ENCODE data around the gene SH3RF3. TPM values are rescaled to one million over a fixed set of nuclear protein-coding genes. Genes with fewer than 3 reads are reported as not detected.

SH3RF3 gene
- polyA plus RNA-seq, 1 of the 3 experiments (the other 2 are of a cell fraction): 1.9 TPM

DNA sequence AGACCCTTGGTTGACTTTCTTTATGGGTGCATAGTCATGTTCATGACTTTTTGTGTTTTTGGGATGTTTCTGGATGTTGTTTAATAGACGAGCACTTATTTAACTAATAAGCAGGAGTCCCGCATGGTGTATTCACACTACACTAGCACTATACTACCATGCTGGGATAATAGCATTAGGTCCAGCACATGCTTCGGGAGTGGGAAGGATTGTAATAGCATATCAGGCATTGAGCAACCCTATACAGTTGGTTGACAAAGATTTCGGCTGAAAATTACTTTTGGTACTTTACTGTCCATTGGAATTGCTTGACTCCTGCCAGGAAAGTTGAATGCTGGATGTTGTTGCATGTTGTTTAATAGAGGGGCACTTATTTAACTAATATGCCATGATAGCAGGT is 2.8 kb downstream of the SH3RF3 start:
- Histone ChIP-seq H3K9me2 (no peaks in the 10 kb centered on the region), H3K27ac (ENCODE audit: low read depth in 2 of 2, low read length in 1 of 2) (no peak overlapping the region), H3K79me2 (ENCODE audit: insufficient read depth) (peaks cover 84% of the 10 kb centered on the region), H3F3A (replicated peaks; ENCODE audit: insufficient read depth) (peaks cover 10% of the 10 kb centered on the region), H3K9ac (no peak overlapping the region), H3K9me3 (no peaks in the 10 kb centered on the region), H3K4me3 (ENCODE audit: low read depth in 2 of 2, low read length in 1 of 2) (no peak overlapping the region), H2AFZ (ENCODE audit: low read depth) (no peak overlapping the region), H3K4me2 (peak overlapping the region; percentile 87; the same call in 1 of the 2 replicates), H4K20me1 (ENCODE audit: insufficient read depth) (peaks cover 59% of the 10 kb centered on the region), H3K27me3 (ENCODE audit: insufficient read depth) (no peaks in the 10 kb centered on the region), H3K36me3 (replicated peaks in 1 of 2; ENCODE audit: control insufficient read depth in 1 of 2, insufficient read depth in 2 of 2, low read length in 1 of 2) (no peaks in the 10 kb centered on the region), H3K4me1 (ENCODE audit: control insufficient read depth in 1 of 2, insufficient read depth in 2 of 2, low read depth in 1 of 2, low read length in 1 of 2) (peaks cover 9 to 44% of the 10 kb centered on the region in 2 experiments; a peak in 3 of 4 replicates)
- TF ChIP-seq EP300 (IDR thresholded peaks at IDR 0.05; ENCODE audit: borderline replicate concordance in 1 of 2, low read depth in 1 of 2, low read length in 1 of 2): no peak
- TF ChIP-seq JUND (IDR thresholded peaks at IDR 0.05): no peak
- TF ChIP-seq NFIC (IDR thresholded peaks at IDR 0.05; ENCODE audit: borderline replicate concordance): no peak
- no peak for TF ChIP-seq TEAD4 (IDR thresholded peaks at IDR 0.05; ENCODE audit: borderline replicate concordance, insufficient read depth)
- no peak for TF ChIP-seq NRF1 (IDR thresholded peaks at IDR 0.05; ENCODE audit: low read depth, low read length)
- TF ChIP-seq RAD21 (IDR thresholded peaks at IDR 0.05; ENCODE audit: low read length): no peak
- TF ChIP-seq EZH2phosphoT487 (IDR thresholded peaks at IDR 0.05; ENCODE audit: borderline replicate concordance, low read depth): no peak
- TF ChIP-seq POLR2AphosphoS5 (IDR thresholded peaks at IDR 0.05; ENCODE audit: low read depth, low read length): no peak
- no peak for TF ChIP-seq TAF1 (IDR thresholded peaks at IDR 0.05; ENCODE audit: borderline replicate concordance, low read depth, low read length)
- DNase-seq: no peak
- POLR2A ChIA-PET: no interaction called here
- 94% methylated on average over 4 of the region's 4 CpGs for WGBS (ENCODE audit: low lambda C conversion rate)
- CTCF ChIA-PET: interaction anchor here (0.9 to 14.0 kb wide), 3 partner anchors 338 to 415 kb away, joined by 4 to 160 read pairs (median 6); no protein-coding TSS in a partner anchor

DNA sequence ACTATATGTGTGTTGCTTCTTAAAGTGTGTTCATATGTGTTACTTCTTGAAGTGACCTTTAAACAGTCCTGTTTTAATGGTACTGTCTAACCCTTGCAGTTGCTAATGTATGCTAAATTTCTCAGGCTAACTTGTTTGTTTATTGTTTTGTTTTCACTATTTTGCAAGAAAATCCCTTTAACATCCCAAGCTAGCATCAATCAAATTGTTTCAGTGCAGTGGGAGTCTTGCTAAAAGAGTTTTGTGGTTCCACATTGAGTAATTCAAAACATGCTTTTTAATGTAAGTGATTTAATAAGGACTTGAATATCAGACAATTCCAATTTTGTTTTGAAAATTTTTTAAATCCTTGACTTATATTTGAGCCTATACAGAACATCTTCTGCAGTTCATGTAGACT is 3.6 kb downstream of the SH3RF3 start:
- Histone ChIP-seq H3K9me3 (no peaks in the 10 kb centered on the region), H4K20me1 (ENCODE audit: insufficient read depth) (peaks cover 68% of the 10 kb centered on the region), H3K4me1 (ENCODE audit: control insufficient read depth in 1 of 2, insufficient read depth in 2 of 2, low read depth in 1 of 2, low read length in 1 of 2) (peaks cover 6 to 48% of the 10 kb centered on the region in 2 experiments; a peak in 2 of 4 replicates), H3K9ac (no peak overlapping the region), H3K4me2 (0 out of 2 replicates have a peak overlapping the region, but pooled peaks have one; percentile 87), H3K79me2 (ENCODE audit: insufficient read depth) (peaks cover 87% of the 10 kb centered on the region), H3K27ac (ENCODE audit: low read depth in 2 of 2, low read length in 1 of 2) (no peak overlapping the region), H2AFZ (ENCODE audit: low read depth) (no peak overlapping the region), H3K9me2 (no peaks in the 10 kb centered on the region), H3K27me3 (ENCODE audit: insufficient read depth) (no peaks in the 10 kb centered on the region), H3K4me3 (ENCODE audit: low read depth in 2 of 2, low read length in 1 of 2) (no peak overlapping the region), H3K36me3 (replicated peaks in 1 of 2; ENCODE audit: control insufficient read depth in 1 of 2, insufficient read depth in 2 of 2, low read length in 1 of 2) (no peaks in the 10 kb centered on the region), H3F3A (replicated peaks; ENCODE audit: insufficient read depth) (peaks cover 2% of the 10 kb centered on the region)
- CTCF ChIA-PET: interaction anchor here (0.9 to 14.0 kb wide), 3 partner anchors 9 to 377 kb away, joined by 4 to 160 read pairs (median 4); no protein-coding TSS in a partner anchor
- POLR2A ChIA-PET: no interaction called here
- no peak for TF ChIP-seq RCOR1 (IDR thresholded peaks at IDR 0.05; ENCODE audit: low read length)
- TF ChIP-seq, protein P1, sequence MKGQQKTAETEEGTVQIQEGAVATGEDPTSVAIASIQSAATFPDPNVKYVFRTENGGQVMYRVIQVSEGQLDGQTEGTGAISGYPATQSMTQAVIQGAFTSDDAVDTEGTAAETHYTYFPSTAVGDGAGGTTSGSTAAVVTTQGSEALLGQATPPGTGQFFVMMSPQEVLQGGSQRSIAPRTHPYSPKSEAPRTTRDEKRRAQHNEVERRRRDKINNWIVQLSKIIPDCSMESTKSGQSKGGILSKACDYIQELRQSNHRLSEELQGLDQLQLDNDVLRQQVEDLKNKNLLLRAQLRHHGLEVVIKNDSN (IDR thresholded peaks at IDR 0.05; ENCODE audit: borderline replicate concordance, low read depth): no peak
- TF ChIP-seq RFX5 (IDR thresholded peaks at IDR 0.05; ENCODE audit: low read length): no peak
- TF ChIP-seq TAF1 (IDR thresholded peaks at IDR 0.05; ENCODE audit: borderline replicate concordance, low read depth, low read length): no peak
- no peak for DNase-seq

All from SK-N-SH (cell line).